Neutrophil (primary cell): ENCODE measurements around the gene EEFSEC.

Source experiments
- H3K27ac ChIP-seq: fragments of 200-600 bp; sonication (generic); 2 replicates; pipeline ENCODE4 v1.5.1; 2016; ENCODE audit warnings: mild to moderate bottlenecking, moderate library complexity
- H3K27me3 ChIP-seq: fragments of 200-600 bp; sonication (generic); 2 replicates; pipeline ENCODE4 v1.6.0; 2016; ENCODE audit warnings: mild to moderate bottlenecking
- H3K36me3 ChIP-seq: fragments of 200-600 bp; sonication (generic); 2 replicates; pipeline ENCODE4 v1.5.1; 2017
- H3K4me1 ChIP-seq, 2 experiments: fragments of 200-600 bp in 1 of 2; sonication (generic) in 1 of 2; 1 replicate in 1 of 2; 2 replicates in 1 of 2; pipeline versions ENCODE4 v1.5.1 to v1.6.1; 2013 to 2016; ENCODE audit warnings: low read depth in 1 of 2, low read length in 1 of 2, mild to moderate bottlenecking in 1 of 2, moderate library complexity in 1 of 2; ENCODE audit not compliant: control insufficient read depth in 1 of 2, insufficient read depth in 1 of 2
- H3K4me3 ChIP-seq, 2 experiments: fragments of 200-600 bp in 1 of 2; sonication (generic) in 1 of 2; 1 replicate in 1 of 2; 2 replicates in 1 of 2; pipeline ENCODE4 v1.5.1; 2013 to 2016; ENCODE audit warnings: low read depth in 1 of 2, low read length in 1 of 2, mild to moderate bottlenecking in 1 of 2, moderate library complexity in 1 of 2
- H3K9me3 ChIP-seq: fragments of 200-600 bp; sonication (generic); 2 replicates; pipeline ENCODE4 v1.5.1; 2016
- TF ChIP-seq, protein P1 (sequence below): fragments of 200-600 bp; sonication (generic); IDR thresholded peaks from 2 replicates; pipeline ENCODE4 v1.5.1; 2016; ENCODE audit warnings: antibody characterized with exemption

EEFSEC gene

GRCh38 chr3:128429275-128429674 lies 276.0 kb downstream of the EEFSEC start:
- Histone ChIP-seq H3K4me1 (peaks cover 6 to 9% of the 10 kb centered on the region in 2 experiments), H3K27ac (no peak overlapping the region), H3K27me3 (peaks cover 86% of the 10 kb centered on the region), H3K4me3 (no peak overlapping the region), H3K36me3 (no peaks in the 10 kb centered on the region), H3K9me3 (no peaks in the 10 kb centered on the region)
- TF ChIP-seq, protein P1, sequence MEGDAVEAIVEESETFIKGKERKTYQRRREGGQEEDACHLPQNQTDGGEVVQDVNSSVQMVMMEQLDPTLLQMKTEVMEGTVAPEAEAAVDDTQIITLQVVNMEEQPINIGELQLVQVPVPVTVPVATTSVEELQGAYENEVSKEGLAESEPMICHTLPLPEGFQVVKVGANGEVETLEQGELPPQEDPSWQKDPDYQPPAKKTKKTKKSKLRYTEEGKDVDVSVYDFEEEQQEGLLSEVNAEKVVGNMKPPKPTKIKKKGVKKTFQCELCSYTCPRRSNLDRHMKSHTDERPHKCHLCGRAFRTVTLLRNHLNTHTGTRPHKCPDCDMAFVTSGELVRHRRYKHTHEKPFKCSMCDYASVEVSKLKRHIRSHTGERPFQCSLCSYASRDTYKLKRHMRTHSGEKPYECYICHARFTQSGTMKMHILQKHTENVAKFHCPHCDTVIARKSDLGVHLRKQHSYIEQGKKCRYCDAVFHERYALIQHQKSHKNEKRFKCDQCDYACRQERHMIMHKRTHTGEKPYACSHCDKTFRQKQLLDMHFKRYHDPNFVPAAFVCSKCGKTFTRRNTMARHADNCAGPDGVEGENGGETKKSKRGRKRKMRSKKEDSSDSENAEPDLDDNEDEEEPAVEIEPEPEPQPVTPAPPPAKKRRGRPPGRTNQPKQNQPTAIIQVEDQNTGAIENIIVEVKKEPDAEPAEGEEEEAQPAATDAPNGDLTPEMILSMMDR = no peak

- peaks cover 6 to 9% of the 10 kb centered on the region in 2 experiments for H3K4me1 ChIP-seq
- H3K27me3 ChIP-seq = peaks cover 91% of the 10 kb centered on the region
- no peak overlapping the region for H3K4me3 ChIP-seq
These were observed 276.5 kb downstream of the EEFSEC start for GRCh38 chr3:128429751-128430150.

DNA sequence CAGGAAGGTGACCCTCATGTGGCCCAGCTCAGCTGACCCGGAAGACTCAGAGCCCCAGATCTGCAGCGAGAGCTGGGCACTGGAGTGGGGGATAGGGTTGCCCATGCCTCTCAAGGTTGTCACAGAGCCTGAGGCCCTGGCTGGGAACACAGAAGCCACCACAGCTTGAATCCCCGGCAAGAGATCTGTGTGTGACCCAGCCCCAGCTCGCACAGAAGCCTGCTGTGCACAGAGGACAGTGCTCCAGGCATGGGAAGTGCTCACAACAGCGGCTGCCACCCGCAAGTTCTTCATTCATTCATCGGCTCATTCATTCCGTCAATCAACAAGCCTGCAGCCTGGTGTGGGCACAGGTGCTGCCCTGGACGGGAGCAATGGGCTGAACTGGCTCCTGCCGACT lies 277.0 kb downstream of the EEFSEC start:
- Histone ChIP-seq H3K36me3 (no peaks in the 10 kb centered on the region), H3K27me3 (peaks cover 96% of the 10 kb centered on the region), H3K4me1 (peaks cover 6 to 9% of the 10 kb centered on the region in 2 experiments), H3K4me3 (no peak overlapping the region), H3K9me3 (no peaks in the 10 kb centered on the region), H3K27ac (no peak overlapping the region)
- TF ChIP-seq, protein P1 = no peak

More at GRCh38 chr3:128429751-128430150, 276.5 kb downstream of the EEFSEC start:
- Histone ChIP-seq H3K27ac (no peak overlapping the region), H3K36me3 (no peaks in the 10 kb centered on the region), H3K9me3 (no peaks in the 10 kb centered on the region)
- TF ChIP-seq, protein P1 = no peak

DNA sequence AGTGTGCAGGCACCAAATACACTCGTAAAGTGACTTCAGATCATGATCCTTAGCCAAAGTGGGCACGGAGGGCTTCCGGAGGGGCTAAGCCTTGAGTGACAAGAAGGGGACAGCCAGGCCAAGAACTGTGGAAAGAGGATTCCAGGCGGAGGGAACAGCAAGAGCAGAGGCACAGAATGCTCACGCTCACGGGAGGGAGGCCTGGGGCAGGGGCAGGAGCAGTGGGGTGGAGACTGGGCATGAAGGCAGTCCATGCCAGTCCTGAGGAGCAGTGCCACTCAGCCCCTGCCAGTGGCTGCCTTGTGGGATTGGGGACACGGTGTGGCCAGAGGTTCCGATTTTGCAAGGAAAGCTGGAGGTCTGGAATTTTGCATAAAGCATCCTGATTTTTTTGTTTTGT lies 277.4 kb downstream of the EEFSEC start:
- Histone ChIP-seq H3K27me3 (peaks cover 96% of the 10 kb centered on the region), H3K27ac (no peak overlapping the region), H3K9me3 (no peaks in the 10 kb centered on the region), H3K4me1 (peaks cover 6 to 9% of the 10 kb centered on the region in 2 experiments), H3K36me3 (no peaks in the 10 kb centered on the region), H3K4me3 (no peak overlapping the region)
- TF ChIP-seq, protein P1 = no peak

DNA sequence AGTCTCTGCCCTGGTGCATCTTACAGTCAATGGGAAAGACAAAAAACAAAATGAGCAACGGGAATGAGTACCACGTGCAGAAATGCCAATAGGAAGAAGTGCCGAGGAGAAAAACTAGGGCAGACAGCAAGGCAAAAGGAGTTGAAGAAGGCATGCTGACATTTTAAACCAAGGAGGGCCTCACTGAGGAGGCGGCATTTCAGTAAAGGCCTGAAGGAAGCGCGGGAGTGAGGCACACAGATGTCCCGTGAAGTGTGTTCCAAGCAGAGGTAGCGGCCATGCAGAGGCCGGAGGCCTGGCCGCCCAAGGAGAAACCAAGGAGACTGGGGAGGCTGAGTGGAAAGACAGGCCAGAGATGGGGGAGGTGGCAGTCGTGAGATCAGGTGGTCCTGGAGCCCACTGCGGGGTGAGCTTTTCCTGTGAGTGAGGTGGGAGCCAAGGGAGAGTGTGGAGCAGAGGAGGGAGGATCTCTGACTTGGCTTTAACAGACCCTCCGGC lies 278.6 kb downstream of the EEFSEC start:
- Histone ChIP-seq H3K27ac (no peak overlapping the region), H3K36me3 (no peaks in the 10 kb centered on the region), H3K4me1 (no peaks in the 10 kb centered on the region), H3K9me3 (no peaks in the 10 kb centered on the region), H3K4me3 (no peak overlapping the region), H3K27me3 (peaks cover 96% of the 10 kb centered on the region)
- TF ChIP-seq, protein P1 = no peak
